Measurements from ENCODE around the gene ISG15. TPM values are rescaled to one million over a fixed set of nuclear protein-coding genes. Genes with fewer than 3 reads are reported as not detected.

ISG15 gene
- total RNA-seq, 1 donor from 2014 or later = 14.3 TPM

- peaks cover 20% of the 10 kb centered on the region for H3K27me3 Mint-ChIP-seq
- peak; percentile 57 for DNase-seq (ENCODE audit: low spot score, unreplicated experiment)
- peaks cover 2% of the 10 kb centered on the region for H3K4me1 Mint-ChIP-seq (ENCODE audit: low read depth)
- no peak overlapping the region for H3K4me3 Mint-ChIP-seq (ENCODE audit: low read depth)
- no peaks in the 10 kb centered on the region for H3K9me3 Mint-ChIP-seq (ENCODE audit: low read depth)
- H3K36me3 Mint-ChIP-seq (ENCODE audit: insufficient read depth) = peaks cover 18% of the 10 kb centered on the region
- H3K27ac Mint-ChIP-seq = no peak overlapping the region
- peak; percentile 27 for TF ChIP-seq CTCF (IDR thresholded peaks at IDR 0.05; ENCODE audit: unreplicated experiment)
These were observed 27.0 kb downstream of the ISG15 start for GRCh38 chr1:1040004-1040991.

- H3K36me3 Mint-ChIP-seq (ENCODE audit: insufficient read depth) = peaks cover 16% of the 10 kb centered on the region
- H3K4me1 Mint-ChIP-seq (ENCODE audit: low read depth) = peaks cover 2% of the 10 kb centered on the region
- no peak for DNase-seq (ENCODE audit: low spot score, unreplicated experiment)
- no peak for TF ChIP-seq CTCF (IDR thresholded peaks at IDR 0.05; ENCODE audit: unreplicated experiment)
- no peaks in the 10 kb centered on the region for H3K9me3 Mint-ChIP-seq (ENCODE audit: low read depth)
- no peak overlapping the region for H3K4me3 Mint-ChIP-seq (ENCODE audit: low read depth)
- no peak overlapping the region for H3K27ac Mint-ChIP-seq
- H3K27me3 Mint-ChIP-seq = peaks cover 20% of the 10 kb centered on the region
These were observed 27.8 kb downstream of the ISG15 start for GRCh38 chr1:1041092-1041523.

GRCh38 chr1:1041873-1042272, 28.6 kb downstream of the ISG15 start:
- no peaks in the 10 kb centered on the region for H3K9me3 Mint-ChIP-seq (ENCODE audit: low read depth)
- H3K27me3 Mint-ChIP-seq = peaks cover 20% of the 10 kb centered on the region
- no peak for TF ChIP-seq CTCF (IDR thresholded peaks at IDR 0.05; ENCODE audit: unreplicated experiment)
- H3K4me3 Mint-ChIP-seq (ENCODE audit: low read depth) = no peak overlapping the region
- DNase-seq (ENCODE audit: low spot score, unreplicated experiment) = no peak
- H3K4me1 Mint-ChIP-seq (ENCODE audit: low read depth) = peaks cover 2% of the 10 kb centered on the region
- no peak overlapping the region for H3K27ac Mint-ChIP-seq
- H3K36me3 Mint-ChIP-seq (ENCODE audit: insufficient read depth) = peaks cover 15% of the 10 kb centered on the region

- peaks cover 2% of the 10 kb centered on the region for H3K4me1 Mint-ChIP-seq (ENCODE audit: low read depth)
- peaks cover 17% of the 10 kb centered on the region for H3K27me3 Mint-ChIP-seq
- no peaks in the 10 kb centered on the region for H3K9me3 Mint-ChIP-seq (ENCODE audit: low read depth)
- H3K36me3 Mint-ChIP-seq (ENCODE audit: insufficient read depth) = peaks cover 19% of the 10 kb centered on the region
- TF ChIP-seq CTCF (IDR thresholded peaks at IDR 0.05; ENCODE audit: unreplicated experiment) = no peak
- H3K4me3 Mint-ChIP-seq (ENCODE audit: low read depth) = no peak overlapping the region
- peak overlapping the region; percentile 49 for H3K27ac Mint-ChIP-seq
- DNase-seq (ENCODE audit: low spot score, unreplicated experiment) = no peak
These were observed 29.5 kb downstream of the ISG15 start for GRCh38 chr1:1042835-1043234.

GRCh38 chr1:1043411-1043810, 30.1 kb downstream of the ISG15 start:
- TF ChIP-seq CTCF (IDR thresholded peaks at IDR 0.05; ENCODE audit: unreplicated experiment) = no peak
- Mint-ChIP-seq H3K4me3 (ENCODE audit: low read depth) (no peak overlapping the region), H3K36me3 (ENCODE audit: insufficient read depth) (peaks cover 17% of the 10 kb centered on the region), H3K27me3 (peaks cover 14% of the 10 kb centered on the region), H3K27ac (no peak overlapping the region), H3K4me1 (ENCODE audit: low read depth) (peaks cover 2% of the 10 kb centered on the region), H3K9me3 (ENCODE audit: low read depth) (no peaks in the 10 kb centered on the region)
- no peak for DNase-seq (ENCODE audit: low spot score, unreplicated experiment)

All from progenitor cell of endocrine pancreas (in vitro differentiated cells).